Esophagus squamous epithelium (tissue), 5 donors: ENCODE results near the gene RNASEL. TPM values are rescaled to one million over a fixed set of nuclear protein-coding genes. Genes with fewer than 3 reads are reported as not detected.

Experiments
- DNase-seq: peaks from one replicate; lab custom pipeline; 2025; lab: John Stamatoyannopoulos, UW
- H3K27ac ChIP-seq, 4 donors: fragments of 200-600 bp; sonication (generic); one replicate each; pipeline ENCODE4 v1.5.1; 2016 to 2019; ENCODE audit warnings: mild to moderate bottlenecking in 1 of 4
- H3K27me3 ChIP-seq, 4 donors: fragments of 200-600 bp; sonication (generic); 1 replicate in 3 of 4; 2 replicates in 1 of 4; pipeline versions ENCODE4 v1.5.1 to v1.6.0; 2017 to 2021; ENCODE audit warnings: antibody characterized with exemption in 1 of 4
- H3K36me3 ChIP-seq, 3 donors: fragments of 200-600 bp; sonication (generic); one replicate each; pipeline ENCODE4 v1.5.1; 2016 to 2019
- H3K4me1 ChIP-seq, 3 donors: fragments of 200-600 bp; sonication (generic); one replicate each; pipeline ENCODE4 v1.5.1; 2017 to 2019
- H3K4me3 ChIP-seq, 4 donors: fragments of 200-600 bp; sonication (generic); 1 replicate in 3 of 4; 2 replicates in 1 of 4; pipeline ENCODE4 v1.5.1; 2016 to 2019; ENCODE audit warnings: mild to moderate bottlenecking in 2 of 4, moderate library complexity in 1 of 4
- H3K9me3 ChIP-seq, 3 donors: fragments of 200-600 bp; sonication (generic); one replicate each; pipeline ENCODE4 v1.5.1; 2016 to 2019
- POLR2A ChIP-seq, 4 donors: fragments of 450-650 bp; IDR thresholded peaks; one replicate each; pipeline ENCODE4 v1.6.1; 2017; ENCODE audit warnings: antibody characterized with exemption in 4 of 4, mild to moderate bottlenecking in 4 of 4, moderate library complexity in 3 of 4
- WGBS, 2 donors: methylation state at CpG; one replicate each; pipeline ENCODE4 v1.1.5; 2018; 5-methylcytosine and 5-hydroxymethylcytosine counted together
- intact Hi-C: fragments of 100-400 bp; cut with DNase I; formaldehyde crosslinking; loops from one replicate; pipeline ENCODE4 v1.15.0; 2022
- total RNA-seq, 4 donors: library from RNA; depleted of rRNA; stranded (reverse); fragments of >200 nt; gene quantifications; one replicate each; pipeline ENCODE4 v1.1.0, GENCODE V29; 2016
- TF ChIP-seq, protein P1 (sequence below), 6 experiments: fragments of 450-650 bp in 4 of 6; fragments of 200-600 bp in 2 of 6; sonication (generic) in 2 of 6; IDR thresholded peaks; one replicate each; pipeline ENCODE4 v1.5.1; 2016 to 2019; ENCODE audit warnings: antibody characterized with exemption in 6 of 6, mild to moderate bottlenecking in 4 of 6, moderate library complexity in 4 of 6
- donor health status: DM: yes; HTN: yes; CAD: no.

The RNASEL gene
- total RNA-seq, 4 donors from 2014 or later = 5.6 to 9.5 (median 7.5) TPM

DNA sequence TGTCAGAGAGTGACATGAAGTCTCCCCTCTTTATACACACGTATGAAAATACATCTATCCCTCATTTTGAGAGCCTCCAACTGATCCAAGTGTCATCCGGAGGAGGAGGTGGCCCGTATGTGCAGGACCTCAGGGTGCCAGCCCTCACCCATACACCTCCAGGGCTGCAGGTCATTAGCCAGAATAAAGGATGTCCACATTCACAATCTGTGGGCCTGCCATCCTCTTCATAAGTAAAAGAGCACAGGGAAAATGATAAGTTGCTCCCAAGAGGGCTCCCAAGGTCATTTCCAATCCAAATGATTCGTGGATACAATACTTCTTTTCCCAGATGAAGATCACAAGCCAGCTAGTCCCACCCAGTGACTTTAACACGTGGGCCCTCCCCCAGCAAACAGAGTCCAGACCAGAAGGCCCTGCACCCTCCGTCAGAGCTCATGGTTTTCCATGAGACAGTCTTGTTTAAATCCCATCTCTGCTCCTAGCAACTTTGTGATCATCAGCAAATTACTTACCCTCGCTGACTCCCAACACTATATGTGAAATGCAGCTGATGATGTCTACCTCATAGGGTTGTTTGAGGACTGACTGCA lies 28.6 kb downstream of the RNASEL start:
- H3K27me3 ChIP-seq = peaks cover 0 to 5% (median 0%) of the 10 kb centered on the region in 4 donors
- no peak overlapping the region for H3K4me3 ChIP-seq
- H3K4me1 ChIP-seq = no peaks in the 10 kb centered on the region
- H3K27ac ChIP-seq = no peak overlapping the region
- no peak for DNase-seq
- WGBS, 2 donors = 63 to 64% methylated on average over 7 of the region's 7 CpGs
- intact Hi-C loops = no loop called here
- TF ChIP-seq, protein P1, sequence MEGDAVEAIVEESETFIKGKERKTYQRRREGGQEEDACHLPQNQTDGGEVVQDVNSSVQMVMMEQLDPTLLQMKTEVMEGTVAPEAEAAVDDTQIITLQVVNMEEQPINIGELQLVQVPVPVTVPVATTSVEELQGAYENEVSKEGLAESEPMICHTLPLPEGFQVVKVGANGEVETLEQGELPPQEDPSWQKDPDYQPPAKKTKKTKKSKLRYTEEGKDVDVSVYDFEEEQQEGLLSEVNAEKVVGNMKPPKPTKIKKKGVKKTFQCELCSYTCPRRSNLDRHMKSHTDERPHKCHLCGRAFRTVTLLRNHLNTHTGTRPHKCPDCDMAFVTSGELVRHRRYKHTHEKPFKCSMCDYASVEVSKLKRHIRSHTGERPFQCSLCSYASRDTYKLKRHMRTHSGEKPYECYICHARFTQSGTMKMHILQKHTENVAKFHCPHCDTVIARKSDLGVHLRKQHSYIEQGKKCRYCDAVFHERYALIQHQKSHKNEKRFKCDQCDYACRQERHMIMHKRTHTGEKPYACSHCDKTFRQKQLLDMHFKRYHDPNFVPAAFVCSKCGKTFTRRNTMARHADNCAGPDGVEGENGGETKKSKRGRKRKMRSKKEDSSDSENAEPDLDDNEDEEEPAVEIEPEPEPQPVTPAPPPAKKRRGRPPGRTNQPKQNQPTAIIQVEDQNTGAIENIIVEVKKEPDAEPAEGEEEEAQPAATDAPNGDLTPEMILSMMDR (IDR thresholded peaks at IDR 0.05) = no peak
- TF ChIP-seq POLR2A (IDR thresholded peaks at IDR 0.05) = no peak
- H3K9me3 ChIP-seq = no peaks in the 10 kb centered on the region
- no peaks in the 10 kb centered on the region for H3K36me3 ChIP-seq

DNA sequence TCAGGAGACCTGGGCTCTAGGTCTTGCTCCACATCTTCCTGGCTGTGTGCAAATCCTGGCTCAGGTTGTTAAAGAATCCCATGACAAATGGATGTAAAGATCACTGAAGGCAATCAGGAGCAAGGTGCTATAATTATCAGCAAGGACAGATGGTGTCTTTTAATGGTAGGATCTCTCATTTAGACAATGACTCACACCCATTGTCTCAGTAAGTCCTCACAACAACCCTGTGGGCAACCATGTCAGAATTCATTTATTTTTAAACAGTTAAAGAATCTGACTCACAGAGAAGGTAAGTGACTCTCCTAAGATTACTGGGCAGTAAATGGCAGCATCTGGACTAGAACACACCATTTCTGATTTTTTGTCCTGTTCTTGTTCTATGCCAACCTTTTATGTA lies 32.8 kb downstream of the RNASEL start:
- intact Hi-C loops = no loop called here
- no peaks in the 10 kb centered on the region for H3K4me1 ChIP-seq
- no peaks in the 10 kb centered on the region for H3K27me3 ChIP-seq
- no peaks in the 10 kb centered on the region for H3K36me3 ChIP-seq
- peaks cover 0 to 5% (median 0%) of the 10 kb centered on the region in 3 donors for H3K9me3 ChIP-seq
- no peak for DNase-seq
- no peak overlapping the region for H3K27ac ChIP-seq
- TF ChIP-seq, protein P1 (IDR thresholded peaks at IDR 0.05) = no peak
- no peak for TF ChIP-seq POLR2A (IDR thresholded peaks at IDR 0.05)
- no peak overlapping the region for H3K4me3 ChIP-seq

DNA sequence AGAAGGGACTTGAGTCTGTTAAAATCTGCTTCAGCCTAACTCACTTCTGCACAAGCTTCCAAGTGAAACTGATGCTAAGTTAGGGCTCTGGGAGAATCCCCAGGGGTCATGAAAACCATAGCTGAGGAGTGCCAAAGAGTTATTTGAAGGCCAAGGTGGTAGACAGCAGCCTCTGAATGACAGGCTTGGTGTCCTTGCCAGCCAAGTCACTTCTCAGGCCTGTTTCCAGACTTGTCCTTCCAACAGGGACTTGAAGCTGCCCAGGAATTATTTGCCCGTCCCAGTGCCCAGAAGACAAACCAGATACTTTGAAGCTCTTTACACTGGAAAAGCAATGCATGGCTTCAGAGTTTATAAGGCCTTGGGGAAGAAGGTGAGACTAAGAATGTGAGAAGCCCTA lies 33.6 kb downstream of the RNASEL start:
- Histone ChIP-seq H3K4me1 (no peaks in the 10 kb centered on the region), H3K27ac (no peak overlapping the region), H3K27me3 (no peaks in the 10 kb centered on the region), H3K36me3 (no peaks in the 10 kb centered on the region), H3K4me3 (no peak overlapping the region), H3K9me3 (peaks cover 0 to 5% (median 0%) of the 10 kb centered on the region in 3 donors)
- WGBS, 2 donors = 100% methylated on average over 1 of the region's 1 CpG; no CpG with 5 or more reads in 1 of the 2 donors
- TF ChIP-seq, protein P1 (IDR thresholded peaks at IDR 0.05) = no peak
- no peak for TF ChIP-seq POLR2A (IDR thresholded peaks at IDR 0.05)
- no peak for DNase-seq
- intact Hi-C loops = no loop called here

DNA sequence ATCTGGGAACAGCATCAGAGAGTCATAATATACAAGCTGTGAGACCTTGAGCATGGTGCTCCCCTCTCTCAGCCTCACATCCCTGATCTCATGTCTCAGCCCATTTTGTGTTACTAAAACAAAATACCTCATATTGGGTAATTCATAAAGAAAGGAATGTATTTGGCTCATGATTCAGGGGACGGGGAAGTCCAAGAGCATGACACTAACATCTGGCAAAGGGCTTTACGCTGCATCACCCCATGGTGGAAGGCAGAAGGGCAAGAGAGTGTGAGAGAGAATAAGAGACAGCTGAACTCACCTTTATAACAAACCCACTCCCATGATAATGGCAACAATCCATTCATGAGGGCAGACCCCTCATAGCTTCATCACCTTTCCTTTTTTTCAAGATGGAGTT lies 36.5 kb downstream of the RNASEL start:
- WGBS, 2 donors = 63 to 75% methylated on average over 2 of the region's 2 CpGs
- H3K4me3 ChIP-seq = no peak overlapping the region
- no peaks in the 10 kb centered on the region for H3K36me3 ChIP-seq
- intact Hi-C loops = no loop called here
- H3K9me3 ChIP-seq = peaks cover 0 to 5% (median 0%) of the 10 kb centered on the region in 3 donors
- TF ChIP-seq, protein P1 (IDR thresholded peaks at IDR 0.05) = no peak
- TF ChIP-seq POLR2A (IDR thresholded peaks at IDR 0.05) = no peak
- H3K27ac ChIP-seq = no peak overlapping the region
- H3K4me1 ChIP-seq = no peaks in the 10 kb centered on the region
- DNase-seq = no peak
- H3K27me3 ChIP-seq = no peaks in the 10 kb centered on the region

DNA sequence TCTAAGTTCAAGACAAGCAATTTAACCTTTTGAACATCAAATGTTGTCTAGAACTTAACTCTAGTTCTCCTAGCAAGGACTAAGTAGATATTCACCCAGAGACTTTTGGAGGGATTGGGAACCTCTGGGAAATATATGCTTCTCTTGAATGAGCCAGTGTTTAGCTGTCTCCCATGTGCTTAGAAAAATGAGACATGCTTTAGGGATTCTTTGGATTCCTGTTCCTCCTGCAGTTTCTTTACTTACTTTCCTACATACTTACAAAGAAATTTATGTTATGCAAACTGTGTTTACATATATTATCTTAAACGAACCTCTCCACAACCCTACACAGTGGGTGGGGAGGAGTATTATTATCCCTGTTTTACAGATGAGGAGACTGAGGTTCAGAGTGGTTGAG lies 39.2 kb downstream of the RNASEL start:
- Histone ChIP-seq H3K9me3 (peaks cover 0 to 5% (median 0%) of the 10 kb centered on the region in 3 donors), H3K27me3 (no peaks in the 10 kb centered on the region), H3K27ac (no peak overlapping the region), H3K4me1 (no peaks in the 10 kb centered on the region), H3K4me3 (no peak overlapping the region), H3K36me3 (no peaks in the 10 kb centered on the region)
- intact Hi-C loops = no loop called here
- TF ChIP-seq, protein P1 (IDR thresholded peaks at IDR 0.05) = no peak
- TF ChIP-seq POLR2A (IDR thresholded peaks at IDR 0.05) = no peak
- DNase-seq = no peak
- WGBS, 2 donors = 22 to 23% methylated on average over 1 of the region's 1 CpG
